GM18870 (cell line): ENCODE data around the gene CADPS2.

ENCODE experiments used
- ATAC-seq: cut with Tn5 transposase; IDR thresholded peaks from one replicate; pipeline ENCODE4 v1.9.1; 2021; ENCODE audit warnings: moderate library complexity; ENCODE audit not compliant: unreplicated experiment

CADPS2 gene

GRCh38 chr7:122886357-122887081, at the start of gene CADPS2:
CADPS2 (minus strand) TSS chr7:122886460; CDS start chr7:122886337, 123 bp downstream.
- peak; percentile 61 for ATAC-seq

- ATAC-seq = no peak
Observed at GRCh38 chr7:122935620-122936019, 49.4 kb upstream of the CADPS2 start.

- no peak for ATAC-seq
Observed at GRCh38 chr7:122919643-122920181, 33.5 kb upstream of the CADPS2 start.

- ATAC-seq = no peak
Observed at GRCh38 chr7:122914812-122915211, 28.6 kb upstream of the CADPS2 start.

- ATAC-seq = no peak
Observed at GRCh38 chr7:122913608-122914007, 27.3 kb upstream of the CADPS2 start.

- ATAC-seq = no peak
Observed at GRCh38 chr7:122902751-122903495, 16.7 kb upstream of the CADPS2 start.

GRCh38 chr7:122901250-122901649, 15.0 kb upstream of the CADPS2 start:
- ATAC-seq = no peak

GRCh38 chr7:122896509-122896908, 10.2 kb upstream of the CADPS2 start:
- no peak for ATAC-seq

GRCh38 chr7:122893486-122893885, 7.2 kb upstream of the CADPS2 start:
- no peak for ATAC-seq

- ATAC-seq = no peak
Observed at GRCh38 chr7:122889116-122889515, 2.9 kb upstream of the CADPS2 start.

- ATAC-seq = no peak
Observed at GRCh38 chr7:122887848-122888247, 1.6 kb upstream of the CADPS2 start.

- ATAC-seq = no peak
Observed at GRCh38 chr7:122887198-122887597, 938 bp upstream of the CADPS2 start.

- peak; percentile 33 for ATAC-seq
Observed at GRCh38 chr7:122885583-122886356, 490 bp downstream of the CADPS2 start.

GRCh38 chr7:122884186-122884585, 2.1 kb downstream of the CADPS2 start:
- no peak for ATAC-seq

GRCh38 chr7:122883049-122883680, 3.1 kb downstream of the CADPS2 start:
- ATAC-seq = no peak

- no peak for ATAC-seq
Observed at GRCh38 chr7:122881324-122881723, 4.9 kb downstream of the CADPS2 start.

GRCh38 chr7:122869260-122869659, 17.0 kb downstream of the CADPS2 start:
- ATAC-seq = no peak

- no peak for ATAC-seq
Observed at GRCh38 chr7:122867471-122867980, 18.7 kb downstream of the CADPS2 start.

GRCh38 chr7:122864838-122865237, 21.4 kb downstream of the CADPS2 start:
- ATAC-seq = no peak

GRCh38 chr7:122864016-122864415, 22.2 kb downstream of the CADPS2 start:
- ATAC-seq = no peak

- ATAC-seq = no peak
Observed at GRCh38 chr7:122858320-122858719, 27.9 kb downstream of the CADPS2 start.
